Kidney (tissue), 14 donors: ENCODE measurements around the gene CDK13. TPM values are rescaled to one million over a fixed set of nuclear protein-coding genes. Genes with fewer than 3 reads are reported as not detected.

Experiments
- DNase-seq, 5 donors: peaks; one replicate each; pipeline ENCODE4 v3.0.0-alpha.2; 2013 to 2020
- FAIRE-seq: peaks from 2 replicates; lab custom pipeline; 2012; peaks lifted over from hg19 to GRCh38; lab: Jason Lieb, UNC
- H3K27ac ChIP-seq, 2 donors: one replicate each; pipeline ENCODE4 v1.7.0; 2013; ENCODE audit warnings: low read depth in 2 of 2, low read length in 2 of 2, inconsistent platforms in 1 of 2
- H3K27me3 ChIP-seq: one replicate; pipeline ENCODE4 v1.7.1; 2013; ENCODE audit warnings: low read length, inconsistent platforms; ENCODE audit not compliant: control insufficient read depth, insufficient read depth
- H3K36me3 ChIP-seq, 3 donors: one replicate each; pipeline versions ENCODE4 v1.7.0 to v1.7.1; 2013; ENCODE audit warnings: low read length in 3 of 3, control low read depth in 1 of 3, inconsistent platforms in 1 of 3; ENCODE audit not compliant: insufficient read depth in 3 of 3, control insufficient read depth in 2 of 3
- H3K4me1 ChIP-seq, 3 donors: one replicate each; pipeline versions ENCODE4 v1.7.0 to v1.7.1; 2013; ENCODE audit warnings: low read length in 3 of 3, inconsistent platforms in 1 of 3, low read depth in 1 of 3; ENCODE audit not compliant: control insufficient read depth in 2 of 3, insufficient read depth in 2 of 3
- H3K4me3 ChIP-seq, 3 donors: one replicate each; pipeline versions ENCODE4 v1.7.0 to v1.8.1; 2013; ENCODE audit warnings: low read length in 3 of 3, control low read depth in 1 of 3, inconsistent platforms in 1 of 3
- H3K9ac ChIP-seq, 3 donors: one replicate each; pipeline versions ENCODE4 v1.7.0 to v1.7.1; 2013; ENCODE audit warnings: low read length in 3 of 3, control low read depth in 1 of 3, inconsistent platforms in 1 of 3
- H3K9me3 ChIP-seq, 3 donors: one replicate each; pipeline versions ENCODE4 v1.7.0 to v1.7.1; 2013; ENCODE audit warnings: low read length in 3 of 3, control low read depth in 1 of 3, inconsistent platforms in 1 of 3; ENCODE audit not compliant: control insufficient read depth in 2 of 3, insufficient read depth in 1 of 3
- intact Hi-C: fragments of 100-400 bp; cut with DNase I; formaldehyde crosslinking; loops from one replicate; pipeline ENCODE4 v1.11.1; 2022
- polyA plus RNA-seq: library from polyadenylated mRNA; stranded (reverse); fragments of 350-450 nt; fragmentation: Illumina TruSeq; extraction: RNeasy Lipid Tissue Mini Kit (QIAGEN cat#74804); gene quantifications from one replicate; pipeline ENCODE4 v1.2.3, GENCODE V29; 2014; ENCODE audit warnings: low read depth, low replicate concordance; ENCODE audit not compliant: insufficient read depth
- total RNA-seq: library from RNA; stranded (reverse); fragmentation: NEBNext Ultra II Directional; extraction: Animal tissue kit (Norgen Biotek cat#: 25700); gene quantifications from one replicate; pipeline ENCODE4 v1.2.1, GENCODE V29; 2021
- TF ChIP-seq, protein P1 (sequence below): IDR thresholded peaks from 3 replicates; pipeline ENCODE4 v1.5.1; 2012; ENCODE audit warnings: mild to moderate bottlenecking, moderate library complexity, borderline replicate concordance; ENCODE audit not compliant: insufficient read depth; ENCODE audit errors: extremely low read depth
- donor health status: control.
- donor health status: control.
- donor health status: control.
- donor health status: control.
- donor health status: control.
- donor health status: DM: yes; HTN: yes; CAD: no.
- donor health status: Normal renal cell carcinoma (clear cell type).

The CDK13 gene
- total and polyA plus RNA-seq, 2 donors from 2014 or later = 15.5 to 50.9 TPM

DNA sequence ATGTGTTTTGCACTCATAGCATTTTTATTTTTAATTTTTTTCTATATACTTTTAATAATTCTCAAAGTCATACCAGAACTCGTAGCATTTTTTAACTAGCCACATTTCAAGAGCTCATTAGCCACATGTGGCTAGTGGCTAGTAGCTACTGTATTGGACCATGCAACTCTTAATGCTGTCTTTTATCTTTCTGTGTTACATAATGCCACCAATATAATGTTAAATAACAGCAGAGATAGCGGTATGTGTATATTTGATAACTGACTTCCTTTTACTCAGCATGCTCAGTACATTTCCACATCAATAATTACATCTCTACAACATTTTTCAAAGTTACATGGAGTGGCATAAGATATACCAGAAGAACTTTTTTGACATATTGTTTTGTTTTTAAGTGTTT lies 91.4 kb downstream of the CDK13 start:
- no peak for DNase-seq
- TF ChIP-seq, protein P1, sequence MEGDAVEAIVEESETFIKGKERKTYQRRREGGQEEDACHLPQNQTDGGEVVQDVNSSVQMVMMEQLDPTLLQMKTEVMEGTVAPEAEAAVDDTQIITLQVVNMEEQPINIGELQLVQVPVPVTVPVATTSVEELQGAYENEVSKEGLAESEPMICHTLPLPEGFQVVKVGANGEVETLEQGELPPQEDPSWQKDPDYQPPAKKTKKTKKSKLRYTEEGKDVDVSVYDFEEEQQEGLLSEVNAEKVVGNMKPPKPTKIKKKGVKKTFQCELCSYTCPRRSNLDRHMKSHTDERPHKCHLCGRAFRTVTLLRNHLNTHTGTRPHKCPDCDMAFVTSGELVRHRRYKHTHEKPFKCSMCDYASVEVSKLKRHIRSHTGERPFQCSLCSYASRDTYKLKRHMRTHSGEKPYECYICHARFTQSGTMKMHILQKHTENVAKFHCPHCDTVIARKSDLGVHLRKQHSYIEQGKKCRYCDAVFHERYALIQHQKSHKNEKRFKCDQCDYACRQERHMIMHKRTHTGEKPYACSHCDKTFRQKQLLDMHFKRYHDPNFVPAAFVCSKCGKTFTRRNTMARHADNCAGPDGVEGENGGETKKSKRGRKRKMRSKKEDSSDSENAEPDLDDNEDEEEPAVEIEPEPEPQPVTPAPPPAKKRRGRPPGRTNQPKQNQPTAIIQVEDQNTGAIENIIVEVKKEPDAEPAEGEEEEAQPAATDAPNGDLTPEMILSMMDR = no peak
- intact Hi-C loops = no loop called here
- no peaks in the 10 kb centered on the region for H3K36me3 ChIP-seq
- H3K27me3 ChIP-seq = no peaks in the 10 kb centered on the region
- H3K9me3 ChIP-seq = no peaks in the 10 kb centered on the region
- FAIRE-seq = no peak
- no peak overlapping the region for H3K9ac ChIP-seq
- no peaks in the 10 kb centered on the region for H3K4me1 ChIP-seq
- H3K27ac ChIP-seq = no peak overlapping the region
- H3K4me3 ChIP-seq = no peak overlapping the region

DNA sequence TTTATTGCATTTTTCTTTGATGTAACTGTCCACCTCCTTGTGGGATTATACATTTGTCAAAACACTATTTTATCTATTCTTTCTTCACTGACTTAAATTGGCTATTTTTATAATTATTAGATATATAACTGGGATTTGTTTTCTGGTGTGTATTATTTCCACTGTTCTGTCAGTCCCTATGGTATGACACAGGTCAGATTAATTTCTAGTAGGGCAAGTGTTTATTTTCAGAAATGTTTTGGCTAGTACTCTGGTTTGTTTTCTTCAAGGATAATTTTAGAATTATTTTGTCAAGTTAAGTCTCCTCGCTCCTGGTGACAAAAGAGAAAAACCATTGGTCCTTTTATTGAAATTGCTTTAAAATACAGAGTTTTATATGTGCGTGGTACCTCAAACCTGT lies 93.1 kb downstream of the CDK13 start:
- Histone ChIP-seq H3K36me3 (no peaks in the 10 kb centered on the region), H3K9ac (no peak overlapping the region), H3K9me3 (no peaks in the 10 kb centered on the region), H3K4me1 (no peaks in the 10 kb centered on the region), H3K27ac (no peak overlapping the region), H3K27me3 (no peaks in the 10 kb centered on the region), H3K4me3 (no peak overlapping the region)
- intact Hi-C loops = no loop called here
- DNase-seq (no peak), FAIRE-seq (no peak)
- TF ChIP-seq, protein P1 = no peak

DNA sequence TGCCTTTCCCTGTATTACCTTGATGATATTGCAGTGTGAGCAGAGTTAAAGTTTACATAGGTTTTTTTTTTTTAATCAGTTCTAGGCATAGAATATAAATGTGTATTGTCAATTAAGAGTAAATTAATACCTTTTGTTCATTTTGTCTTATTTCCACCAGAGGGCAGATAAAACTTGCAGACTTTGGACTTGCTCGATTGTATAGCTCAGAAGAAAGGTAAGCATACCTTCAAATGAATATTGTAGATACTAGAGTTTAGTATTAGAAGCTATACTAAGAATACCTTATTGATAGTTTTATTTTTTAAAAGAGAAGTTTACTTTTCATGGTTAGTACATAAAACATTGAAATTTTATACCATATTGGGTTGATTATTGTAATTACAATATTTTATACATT lies 97.6 kb downstream of the CDK13 start:
- TF ChIP-seq, protein P1 = no peak
- H3K9ac ChIP-seq = no peak overlapping the region
- H3K9me3 ChIP-seq = no peaks in the 10 kb centered on the region
- DNase-seq (no peak), FAIRE-seq (no peak)
- no peaks in the 10 kb centered on the region for H3K4me1 ChIP-seq
- H3K27ac ChIP-seq = no peak overlapping the region
- no peaks in the 10 kb centered on the region for H3K36me3 ChIP-seq
- no peak overlapping the region for H3K4me3 ChIP-seq
- intact Hi-C loops = no loop called here
- H3K27me3 ChIP-seq = no peaks in the 10 kb centered on the region

DNA sequence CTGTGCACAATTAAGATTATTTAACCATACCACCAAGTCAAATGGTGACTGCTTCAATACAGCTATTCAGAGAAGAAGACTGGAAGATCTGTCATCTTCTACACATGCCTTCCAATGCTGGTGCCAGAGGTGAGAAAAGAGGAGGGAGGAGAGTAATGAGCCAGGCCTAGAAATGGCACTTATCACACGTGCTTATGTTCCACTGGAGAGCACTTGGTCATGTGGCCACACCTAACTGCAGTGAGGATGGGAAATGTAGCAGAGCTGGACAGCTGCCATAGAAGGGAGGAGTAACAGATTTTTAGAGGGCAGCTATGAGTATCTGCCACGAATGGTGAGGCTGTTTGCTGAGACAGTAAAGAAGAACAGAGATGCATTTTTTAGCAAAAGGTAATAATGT lies 107.2 kb downstream of the CDK13 start:
- intact Hi-C loops = no loop called here
- DNase-seq (peak in 1 of 5 donors; percentile 3), FAIRE-seq (no peak)
- H3K36me3 ChIP-seq = peaks cover 0 to 3% (median 0%) of the 10 kb centered on the region in 3 donors
- H3K9ac ChIP-seq = no peak overlapping the region
- H3K4me1 ChIP-seq = peaks cover 0 to 2% (median 0%) of the 10 kb centered on the region in 3 donors
- H3K27ac ChIP-seq = no peak overlapping the region
- no peaks in the 10 kb centered on the region for H3K27me3 ChIP-seq
- H3K4me3 ChIP-seq = no peak overlapping the region
- TF ChIP-seq, protein P1 = no peak
- H3K9me3 ChIP-seq = no peaks in the 10 kb centered on the region
